CD4-positive, alpha-beta T cell (primary cell): ENCODE data around the gene INPP5D. TPM values are rescaled to one million over a fixed set of nuclear protein-coding genes. Genes with fewer than 3 reads are reported as not detected.

ENCODE experiments used
- ATAC-seq: fragments of 200-7000 bp; cut with Tn5 transposase; one replicate; pipeline ENCODE4 v1.10.0; 2022; ENCODE audit warnings: mild to moderate bottlenecking; ENCODE audit not compliant: poor library complexity
- CTCF ChIA-PET: fragments of 350-600 bp; sonication (Branson Sonifier 250); formaldehyde crosslinking; loops from one replicate; lab custom pipeline; 2021; ENCODE audit warnings: antibody characterized with exemption, inconsistent platforms; lab: Charles Lee
- POLR2A ChIA-PET: fragments of 350-600 bp; sonication (Branson Sonifier 250); formaldehyde crosslinking; loops from one replicate; lab custom pipeline; 2021; ENCODE audit warnings: antibody characterized with exemption, inconsistent platforms; lab: Charles Lee
- DNase-seq, 14 experiments: peaks; one replicate each; pipeline ENCODE4 v3.0.0-alpha.2; 2013 to 2020; ENCODE audit warnings: mixed read lengths in 2 of 14
- H3K27ac ChIP-seq, 2 donors: one replicate each; pipeline versions ENCODE4 v1.5.1 to v1.7.0; 2013; ENCODE audit warnings: low read length in 2 of 2, low read depth in 1 of 2, mild to moderate bottlenecking in 1 of 2
- H3K27me3 ChIP-seq, 2 experiments: 1 replicate in 1 of 2; 2 replicates in 1 of 2; pipeline versions ENCODE4 v1.6.1 to v1.7.0; 2013; ENCODE audit warnings: low read length in 2 of 2, control low read depth in 1 of 2, mild to moderate bottlenecking in 1 of 2, moderate library complexity in 1 of 2; ENCODE audit not compliant: insufficient read depth in 2 of 2, control insufficient read depth in 1 of 2
- H3K36me3 ChIP-seq: one replicate; pipeline ENCODE4 v1.6.1; 2013; ENCODE audit warnings: low read length, control low read depth; ENCODE audit not compliant: insufficient read depth
- H3K4me1 ChIP-seq: one replicate; pipeline ENCODE4 v1.6.1; 2013; ENCODE audit warnings: low read length, control low read depth; ENCODE audit not compliant: insufficient read depth
- H3K4me3 ChIP-seq: one replicate; pipeline ENCODE4 v1.5.1; 2013; ENCODE audit warnings: mild to moderate bottlenecking, low read length, moderate library complexity
- H3K9me3 ChIP-seq, 2 experiments: 1 replicate in 1 of 2; 2 replicates in 1 of 2; pipeline versions ENCODE4 v1.6.1 to v1.7.0; 2013; ENCODE audit warnings: low read length in 2 of 2, mild to moderate bottlenecking in 2 of 2, control low read depth in 1 of 2, moderate library complexity in 1 of 2; ENCODE audit not compliant: control insufficient read depth in 1 of 2, insufficient read depth in 1 of 2
- H3K27ac Mint-ChIP-seq: one replicate; pipeline ENCODE4 v1.8.0; 2020; ENCODE audit warnings: mixed read lengths
- H3K27me3 Mint-ChIP-seq: one replicate; pipeline ENCODE4 v1.8.0; 2021; ENCODE audit warnings: mixed read lengths
- H3K36me3 Mint-ChIP-seq: one replicate; pipeline ENCODE4 v1.8.0; 2021; ENCODE audit warnings: low read depth, mixed read lengths
- H3K4me1 Mint-ChIP-seq: one replicate; pipeline ENCODE4 v1.8.0; 2021; ENCODE audit warnings: low read depth, mixed read lengths
- H3K4me3 Mint-ChIP-seq: one replicate; pipeline ENCODE4 v1.8.0; 2020; ENCODE audit warnings: mild to moderate bottlenecking, mixed read lengths
- H3K9me3 Mint-ChIP-seq: one replicate; pipeline ENCODE4 v1.8.0; 2020; ENCODE audit warnings: mixed read lengths
- intact Hi-C, 2 experiments: fragments of 100-400 bp; cut with DNase I in 1 of 2; cut with micrococcal nuclease in 1 of 2; formaldehyde crosslinking; loops; one replicate each; pipeline versions ENCODE4 v1.15.1 to v1.9.0; 2023 to 2025; cut with DNase I, micrococcal nuclease
- total RNA-seq, 174 experiments: library from RNA in 2 of 174; stranded (reverse) in 2 of 174; gene quantifications; one replicate each; pipeline ENCODE4 v1.2.3 and lab custom pipeline; 2021 to 2026
- TF ChIP-seq, protein P1 (sequence below): fragments of 200-600 bp; IDR thresholded peaks from one replicate; pipeline ENCODE4 v1.8.0; 2022; ENCODE audit warnings: antibody characterized with exemption, mild to moderate bottlenecking

Gene INPP5D
- total RNA-seq, 2 experiments from 2014 or later, result 141 to 154 TPM

DNA sequence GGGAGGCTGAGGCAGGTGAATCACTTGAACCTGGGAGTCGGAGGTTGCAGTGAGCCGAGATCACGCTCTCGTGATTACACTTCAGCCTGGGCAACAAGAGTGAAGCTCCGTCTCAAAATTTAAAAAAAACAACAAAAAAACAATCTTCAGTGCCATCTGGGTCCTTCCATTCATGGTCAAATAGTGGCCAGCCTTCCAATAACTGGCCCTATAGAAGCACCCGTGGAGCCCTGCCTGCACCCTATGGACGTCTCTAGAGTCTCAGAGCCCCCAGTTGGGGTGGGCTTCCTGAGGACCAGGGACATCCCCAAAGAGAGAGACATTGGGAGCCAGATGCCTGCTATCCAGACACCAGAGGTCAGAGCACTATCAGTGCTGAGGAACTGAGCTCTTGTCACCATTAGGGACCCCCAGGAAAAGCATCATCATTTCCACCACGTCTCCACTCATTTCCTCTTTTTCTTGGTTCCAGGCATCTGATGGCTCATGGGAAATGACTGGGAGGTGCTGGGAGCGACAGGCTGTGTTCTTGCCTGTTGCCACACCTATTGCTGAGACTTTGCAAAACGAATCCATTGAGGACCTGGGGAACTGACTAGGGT, 18.3 kb upstream of the INPP5D start:
- CTCF ChIA-PET, result no interaction called here
- Mint-ChIP-seq H3K27me3 (no peaks in the 10 kb centered on the region), H3K36me3 (no peaks in the 10 kb centered on the region), H3K4me3 (no peak overlapping the region), H3K4me1 (no peaks in the 10 kb centered on the region), H3K9me3 (no peaks in the 10 kb centered on the region), H3K27ac (no peak overlapping the region)
- intact Hi-C loops, result no loop called here
- no peak overlapping the region for H3K4me3 ChIP-seq
- DNase-seq (no peak), ATAC-seq (no peak)
- no peaks in the 10 kb centered on the region for H3K27me3 ChIP-seq
- TF ChIP-seq, protein P1, sequence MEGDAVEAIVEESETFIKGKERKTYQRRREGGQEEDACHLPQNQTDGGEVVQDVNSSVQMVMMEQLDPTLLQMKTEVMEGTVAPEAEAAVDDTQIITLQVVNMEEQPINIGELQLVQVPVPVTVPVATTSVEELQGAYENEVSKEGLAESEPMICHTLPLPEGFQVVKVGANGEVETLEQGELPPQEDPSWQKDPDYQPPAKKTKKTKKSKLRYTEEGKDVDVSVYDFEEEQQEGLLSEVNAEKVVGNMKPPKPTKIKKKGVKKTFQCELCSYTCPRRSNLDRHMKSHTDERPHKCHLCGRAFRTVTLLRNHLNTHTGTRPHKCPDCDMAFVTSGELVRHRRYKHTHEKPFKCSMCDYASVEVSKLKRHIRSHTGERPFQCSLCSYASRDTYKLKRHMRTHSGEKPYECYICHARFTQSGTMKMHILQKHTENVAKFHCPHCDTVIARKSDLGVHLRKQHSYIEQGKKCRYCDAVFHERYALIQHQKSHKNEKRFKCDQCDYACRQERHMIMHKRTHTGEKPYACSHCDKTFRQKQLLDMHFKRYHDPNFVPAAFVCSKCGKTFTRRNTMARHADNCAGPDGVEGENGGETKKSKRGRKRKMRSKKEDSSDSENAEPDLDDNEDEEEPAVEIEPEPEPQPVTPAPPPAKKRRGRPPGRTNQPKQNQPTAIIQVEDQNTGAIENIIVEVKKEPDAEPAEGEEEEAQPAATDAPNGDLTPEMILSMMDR, result no peak
- H3K4me1 ChIP-seq, result no peaks in the 10 kb centered on the region
- POLR2A ChIA-PET, result no interaction called here
- H3K36me3 ChIP-seq, result no peaks in the 10 kb centered on the region
- H3K27ac ChIP-seq, result no peak overlapping the region
- H3K9me3 ChIP-seq, result no peaks in the 10 kb centered on the region

DNA sequence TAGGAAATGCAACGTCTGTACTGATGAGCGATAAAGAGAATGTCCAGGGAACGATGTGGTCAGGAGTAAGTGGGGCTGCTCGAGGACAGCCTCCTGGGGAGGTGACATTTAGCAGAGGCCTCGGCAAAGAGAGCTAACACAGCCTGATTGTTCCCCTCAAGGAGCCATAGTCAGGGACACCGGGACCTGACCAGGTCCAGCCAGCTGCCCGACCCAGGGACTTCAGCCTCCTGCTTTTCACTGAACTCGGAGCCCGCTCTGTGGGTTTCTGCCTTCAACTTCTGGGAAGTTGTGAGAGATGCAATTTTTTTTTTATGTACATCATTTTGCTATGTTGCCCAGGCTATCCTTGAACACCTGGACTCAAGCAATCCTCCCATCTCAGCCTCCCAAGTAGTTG, 17.6 kb upstream of the INPP5D start:
- Mint-ChIP-seq H3K4me1 (no peaks in the 10 kb centered on the region), H3K27me3 (no peaks in the 10 kb centered on the region), H3K9me3 (no peaks in the 10 kb centered on the region), H3K36me3 (no peaks in the 10 kb centered on the region), H3K27ac (no peak overlapping the region), H3K4me3 (no peak overlapping the region)
- TF ChIP-seq, protein P1, result no peak
- ATAC-seq (no peak), DNase-seq (no peak)
- CTCF ChIA-PET, result no interaction called here
- H3K9me3 ChIP-seq, result no peaks in the 10 kb centered on the region
- no peaks in the 10 kb centered on the region for H3K4me1 ChIP-seq
- no peak overlapping the region for H3K4me3 ChIP-seq
- H3K27me3 ChIP-seq, result no peaks in the 10 kb centered on the region
- H3K36me3 ChIP-seq, result no peaks in the 10 kb centered on the region
- intact Hi-C loops, result no loop called here
- POLR2A ChIA-PET, result no interaction called here
- no peak overlapping the region for H3K27ac ChIP-seq

DNA sequence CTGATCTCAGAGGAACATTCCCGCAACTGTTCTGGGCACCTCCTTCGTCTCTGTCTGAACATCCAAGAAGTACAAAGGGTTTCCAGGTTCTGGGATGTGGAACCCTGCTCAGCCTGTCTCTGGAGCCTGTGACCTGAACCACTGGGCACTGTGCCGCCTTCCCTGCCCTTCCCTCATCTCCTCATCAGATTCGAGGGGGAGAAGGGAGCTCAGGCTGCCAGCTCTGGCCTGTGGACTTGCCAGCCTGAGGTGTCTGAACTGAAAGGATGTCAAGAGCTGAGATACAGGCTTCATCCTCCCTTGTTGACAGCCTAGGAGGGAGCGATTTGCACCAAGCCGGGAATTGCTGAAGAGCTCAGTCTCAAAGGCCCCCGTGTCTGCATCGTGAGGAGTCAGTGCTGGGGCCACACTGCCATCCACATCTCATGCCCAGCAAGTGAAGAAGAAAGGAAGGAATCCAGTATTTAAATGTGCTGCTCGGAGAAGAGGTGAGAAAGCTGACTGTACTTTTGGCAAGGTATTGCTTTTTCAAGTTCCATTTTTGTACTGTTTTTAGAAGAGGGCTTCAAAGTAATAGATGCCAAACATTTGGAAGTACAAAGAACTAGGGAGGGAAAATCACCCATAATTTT, 15.1 kb upstream of the INPP5D start:
- TF ChIP-seq, protein P1, result no peak
- no peaks in the 10 kb centered on the region for H3K4me1 ChIP-seq
- H3K9me3 ChIP-seq, result no peaks in the 10 kb centered on the region
- H3K27ac ChIP-seq, result no peak overlapping the region
- H3K4me3 Mint-ChIP-seq, result no peak overlapping the region
- ATAC-seq (no peak), DNase-seq (no peak)
- H3K36me3 ChIP-seq, result no peaks in the 10 kb centered on the region
- H3K4me3 ChIP-seq, result no peak overlapping the region
- no peaks in the 10 kb centered on the region for H3K27me3 ChIP-seq
- no peak overlapping the region for H3K27ac Mint-ChIP-seq
- H3K36me3 Mint-ChIP-seq, result no peaks in the 10 kb centered on the region
- ChIA-PET CTCF (no interaction called here), POLR2A (interaction anchor here (0.6 kb wide), 1 partner anchor 18 kb away, joined by 4 read pairs; no protein-coding TSS in a partner anchor)
- intact Hi-C loops, result no loop called here
- no peaks in the 10 kb centered on the region for H3K9me3 Mint-ChIP-seq
- H3K4me1 Mint-ChIP-seq, result no peaks in the 10 kb centered on the region
- H3K27me3 Mint-ChIP-seq, result no peaks in the 10 kb centered on the region
